HG03354 (cell line): ENCODE data around the gene SLC25A11.

Experiments used
- ATAC-seq: cut with Tn5 transposase; IDR thresholded peaks from one replicate; pipeline ENCODE4 v1.9.1; 2021; ENCODE audit warnings: mild to moderate bottlenecking; ENCODE audit not compliant: unreplicated experiment, poor library complexity, severe bottlenecking

Gene SLC25A11

GRCh38 chr17:4967539-4968485 is 28.0 kb upstream of the SLC25A11 start, which contains the start of gene SPAG7:
Gene SPAG7 (minus strand): TSS chr17:4967817. CDS start chr17:4967804, 13 bp downstream.
- ATAC-seq, result peak; percentile 67

- peak; percentile 82 for ATAC-seq
These were observed 27.1 kb upstream of the SLC25A11 start for GRCh38 chr17:4966844-4967538.

- ATAC-seq, result no peak
These were observed 25.6 kb upstream of the SLC25A11 start for GRCh38 chr17:4965311-4965986.

GRCh38 chr17:4960279-4960922 is 20.6 kb upstream of the SLC25A11 start:
- ATAC-seq, result no peak

- no peak for ATAC-seq
These were observed 19.6 kb upstream of the SLC25A11 start for GRCh38 chr17:4959261-4959965.

- no peak for ATAC-seq
These were observed 18.3 kb upstream of the SLC25A11 start for GRCh38 chr17:4958102-4958501.

- ATAC-seq, result no peak
These were observed 16.7 kb upstream of the SLC25A11 start for GRCh38 chr17:4956493-4957061.

- ATAC-seq, result no peak
These were observed 15.2 kb upstream of the SLC25A11 start for GRCh38 chr17:4955091-4955490.

GRCh38 chr17:4953451-4953961 is 13.7 kb upstream of the SLC25A11 start:
- no peak for ATAC-seq

GRCh38 chr17:4951486-4951885 is 11.6 kb upstream of the SLC25A11 start:
- no peak for ATAC-seq

GRCh38 chr17:4950746-4951204 is 10.9 kb upstream of the SLC25A11 start, which contains the start of gene ENO3:
Gene ENO3 (plus strand): TSS chr17:4951119. CDS start chr17:4951830, 711 bp downstream.
- no peak for ATAC-seq

- peak; percentile 10 for ATAC-seq
These were observed 10.4 kb upstream of the SLC25A11 start for GRCh38 chr17:4950075-4950745.

- peak; percentile 40 for ATAC-seq
These were observed 9.7 kb upstream of the SLC25A11 start for GRCh38 chr17:4949321-4950074.

- ATAC-seq, result peak; percentile 38
These were observed 9.1 kb upstream of the SLC25A11 start for GRCh38 chr17:4948931-4949320.

GRCh38 chr17:4948166-4948930 is 8.5 kb upstream of the SLC25A11 start, which contains the start of gene PFN1:
Gene PFN1 (minus strand): TSS chr17:4948530. CDS start chr17:4948394, 136 bp downstream.
- ATAC-seq, result peak; percentile 29

GRCh38 chr17:4947411-4948165 is 7.7 kb upstream of the SLC25A11 start:
- ATAC-seq, result peak; percentile 17
